Measurements from ENCODE around the gene CHRNA4. TPM values are rescaled to one million over a fixed set of nuclear protein-coding genes. Genes with fewer than 3 reads are reported as not detected.

The CHRNA4 gene
- total RNA-seq, 3 donors from 2014 or later (not counting 1 experiment from before 2014, with no cell fraction given), result not detected

DNA sequence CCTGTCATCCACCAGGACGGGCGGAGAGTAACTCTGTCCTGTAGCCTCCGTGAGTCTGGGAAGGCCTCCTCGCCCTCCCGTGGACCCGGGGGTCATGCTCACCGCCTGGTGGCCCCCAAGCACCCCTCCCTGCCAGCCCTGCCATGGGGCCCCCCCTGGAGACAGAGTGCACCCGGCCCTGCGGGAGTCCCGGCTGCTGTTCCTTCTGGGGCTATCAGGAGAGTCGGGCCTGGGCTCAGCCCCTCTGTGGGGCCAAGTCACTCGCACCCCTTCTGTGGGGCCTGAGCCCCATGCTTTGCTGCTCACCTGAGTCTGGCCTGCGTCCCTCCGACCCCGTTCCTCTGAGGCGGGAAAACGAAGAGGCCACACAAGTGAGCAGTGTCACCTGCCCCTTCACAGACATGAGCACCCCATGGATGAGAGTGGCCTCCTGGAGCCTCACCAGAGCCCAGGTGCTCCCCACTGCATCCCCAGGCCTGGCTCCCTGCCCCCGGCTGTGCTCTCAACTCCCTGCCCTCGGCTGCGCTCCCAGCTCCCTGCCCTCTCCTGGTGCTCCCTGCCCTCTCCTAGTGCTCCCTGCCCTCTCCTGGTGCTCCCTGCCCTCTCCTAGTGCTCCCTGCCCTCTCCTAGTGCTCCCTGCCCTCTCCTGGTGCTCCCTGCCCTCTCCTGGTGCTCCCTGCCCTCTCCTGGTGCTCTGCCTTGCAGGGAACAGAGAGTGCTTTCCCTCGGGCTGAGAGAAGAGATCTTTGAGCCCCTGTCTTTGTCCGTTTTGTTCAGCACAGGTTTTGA, 4.6 kb upstream of the CHRNA4 start:
- no peak overlapping the region for H3K27ac ChIP-seq (ENCODE audit: low read length)
- Mint-ChIP-seq H3K27ac (no peak overlapping the region), H3K27me3 (ENCODE audit: low read depth in 2 of 2) (peaks cover 5 to 7% of the 10 kb centered on the region in 2 donors), H3K4me3 (no peak overlapping the region), H3K9me3 (no peaks in the 10 kb centered on the region), H3K4me1 (no peaks in the 10 kb centered on the region), H3K36me3 (no peaks in the 10 kb centered on the region)
- peaks cover 13% of the 10 kb centered on the region for H3K27me3 ChIP-seq (ENCODE audit: control insufficient read depth, insufficient read depth, low read length)
- H3K4me3 ChIP-seq (ENCODE audit: low read length), result no peak overlapping the region
- WGBS (ENCODE audit: insufficient coverage), result 84% methylated on average over 22 of the region's 22 CpGs
- TF ChIP-seq, protein P1, sequence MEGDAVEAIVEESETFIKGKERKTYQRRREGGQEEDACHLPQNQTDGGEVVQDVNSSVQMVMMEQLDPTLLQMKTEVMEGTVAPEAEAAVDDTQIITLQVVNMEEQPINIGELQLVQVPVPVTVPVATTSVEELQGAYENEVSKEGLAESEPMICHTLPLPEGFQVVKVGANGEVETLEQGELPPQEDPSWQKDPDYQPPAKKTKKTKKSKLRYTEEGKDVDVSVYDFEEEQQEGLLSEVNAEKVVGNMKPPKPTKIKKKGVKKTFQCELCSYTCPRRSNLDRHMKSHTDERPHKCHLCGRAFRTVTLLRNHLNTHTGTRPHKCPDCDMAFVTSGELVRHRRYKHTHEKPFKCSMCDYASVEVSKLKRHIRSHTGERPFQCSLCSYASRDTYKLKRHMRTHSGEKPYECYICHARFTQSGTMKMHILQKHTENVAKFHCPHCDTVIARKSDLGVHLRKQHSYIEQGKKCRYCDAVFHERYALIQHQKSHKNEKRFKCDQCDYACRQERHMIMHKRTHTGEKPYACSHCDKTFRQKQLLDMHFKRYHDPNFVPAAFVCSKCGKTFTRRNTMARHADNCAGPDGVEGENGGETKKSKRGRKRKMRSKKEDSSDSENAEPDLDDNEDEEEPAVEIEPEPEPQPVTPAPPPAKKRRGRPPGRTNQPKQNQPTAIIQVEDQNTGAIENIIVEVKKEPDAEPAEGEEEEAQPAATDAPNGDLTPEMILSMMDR (IDR thresholded peaks at IDR 0.05), result no peak
- H3K9me3 ChIP-seq (ENCODE audit: control insufficient read depth, insufficient read depth, low read length), result no peaks in the 10 kb centered on the region
- no peaks in the 10 kb centered on the region for H3K4me1 ChIP-seq (ENCODE audit: control insufficient read depth, insufficient read depth, low read length)
- no peaks in the 10 kb centered on the region for H3K36me3 ChIP-seq (ENCODE audit: control insufficient read depth, insufficient read depth, low read length)
- no peak for ATAC-seq
- intact Hi-C loops (cut with micrococcal nuclease), result no loop called here
- no peak for DNase-seq

DNA sequence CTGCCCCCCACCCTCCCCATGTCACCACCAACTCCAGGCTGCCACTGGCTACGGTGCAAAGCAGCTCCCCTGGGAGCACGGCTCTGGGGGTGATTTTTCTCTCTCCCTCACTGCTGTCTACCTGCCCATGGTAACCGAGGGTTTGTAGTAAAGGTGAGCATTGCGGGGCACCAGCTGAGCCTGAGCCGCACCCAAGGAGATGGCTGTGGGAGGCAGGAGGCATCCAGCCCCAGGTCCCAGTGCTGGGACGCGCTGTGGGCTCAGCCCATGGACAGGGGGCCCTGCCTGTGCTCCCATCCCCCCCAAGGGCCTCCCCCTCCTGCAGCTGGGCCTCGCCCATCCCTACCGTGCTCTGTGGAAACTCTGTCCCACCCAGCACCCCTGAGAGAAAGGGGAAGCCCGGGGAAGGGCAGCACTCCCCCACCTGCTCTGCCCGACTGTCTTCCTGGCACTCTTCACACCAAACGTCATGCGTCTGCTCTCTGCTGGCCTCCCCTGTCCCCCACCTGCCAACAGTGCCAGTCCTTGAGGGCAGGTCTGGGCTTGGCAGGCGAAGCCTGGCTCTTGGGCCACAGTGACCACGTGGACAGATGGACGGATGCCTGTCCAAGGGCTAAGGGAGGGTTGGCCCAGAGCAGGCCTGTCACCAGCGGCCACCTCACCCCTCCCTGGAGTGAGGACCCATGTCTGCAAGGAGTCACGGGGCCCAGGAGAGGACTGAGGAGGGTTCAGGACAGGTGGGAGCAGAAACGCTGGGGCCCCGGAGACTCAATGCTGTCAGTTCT, 3.8 kb upstream of the CHRNA4 start:
- TF ChIP-seq, protein P1 (IDR thresholded peaks at IDR 0.05), result no peak
- Histone ChIP-seq H3K27ac (ENCODE audit: low read length) (no peak overlapping the region), H3K4me3 (ENCODE audit: low read length) (no peak overlapping the region), H3K4me1 (ENCODE audit: control insufficient read depth, insufficient read depth, low read length) (no peaks in the 10 kb centered on the region), H3K9me3 (ENCODE audit: control insufficient read depth, insufficient read depth, low read length) (no peaks in the 10 kb centered on the region), H3K36me3 (ENCODE audit: control insufficient read depth, insufficient read depth, low read length) (no peaks in the 10 kb centered on the region), H3K27me3 (ENCODE audit: control insufficient read depth, insufficient read depth, low read length) (peaks cover 18% of the 10 kb centered on the region)
- WGBS (ENCODE audit: insufficient coverage), result 67% methylated on average over 19 of the region's 20 CpGs
- Mint-ChIP-seq H3K27me3 (ENCODE audit: low read depth in 2 of 2) (peaks cover 5 to 7% of the 10 kb centered on the region in 2 donors), H3K9me3 (no peaks in the 10 kb centered on the region), H3K4me1 (no peaks in the 10 kb centered on the region), H3K36me3 (no peaks in the 10 kb centered on the region), H3K4me3 (no peak overlapping the region), H3K27ac (no peak overlapping the region)
- ATAC-seq (no peak), DNase-seq (no peak)
- intact Hi-C loops (cut with micrococcal nuclease), result no loop called here

DNA sequence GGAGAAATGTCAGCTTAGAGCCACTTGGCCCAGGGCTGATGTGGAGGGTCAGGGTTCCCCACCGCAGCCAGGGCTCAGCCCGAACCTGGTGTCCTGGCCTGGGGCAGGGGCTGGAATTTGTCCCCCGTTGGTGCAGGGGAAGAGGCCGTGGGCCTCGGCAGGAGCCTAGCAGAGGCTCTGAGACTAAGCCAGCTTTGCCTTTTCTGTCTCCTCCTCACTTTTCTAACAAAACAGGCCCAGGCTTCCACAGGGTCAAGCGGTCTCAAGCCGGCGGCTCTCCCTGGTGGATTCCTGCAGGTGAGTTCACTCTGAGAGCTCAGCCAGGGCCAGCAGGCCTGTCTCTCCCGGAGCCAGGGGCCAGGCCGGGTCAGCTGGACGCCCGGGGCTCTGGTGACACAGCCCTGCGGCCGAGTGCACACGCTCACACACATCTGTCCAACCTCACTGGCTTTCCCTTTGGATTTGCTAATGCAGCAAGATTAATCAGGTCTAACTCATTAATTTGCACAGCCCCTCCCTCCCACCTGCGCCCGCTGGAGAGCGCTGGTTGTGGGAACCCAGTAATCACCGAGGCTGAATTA, 2.9 kb upstream of the CHRNA4 start:
- no peak for ATAC-seq
- no peak overlapping the region for H3K4me3 ChIP-seq (ENCODE audit: low read length)
- H3K27ac Mint-ChIP-seq, result no peak overlapping the region
- no peaks in the 10 kb centered on the region for H3K36me3 ChIP-seq (ENCODE audit: control insufficient read depth, insufficient read depth, low read length)
- peaks cover 5 to 9% of the 10 kb centered on the region in 2 donors for H3K27me3 Mint-ChIP-seq (ENCODE audit: low read depth in 2 of 2)
- H3K36me3 Mint-ChIP-seq, result no peaks in the 10 kb centered on the region
- no peak overlapping the region for H3K4me3 Mint-ChIP-seq
- no peak for DNase-seq
- no peaks in the 10 kb centered on the region for H3K4me1 Mint-ChIP-seq
- no peak overlapping the region for H3K27ac ChIP-seq (ENCODE audit: low read length)
- intact Hi-C loops (cut with micrococcal nuclease), result no loop called here
- TF ChIP-seq, protein P1 (IDR thresholded peaks at IDR 0.05), result no peak
- H3K9me3 ChIP-seq (ENCODE audit: control insufficient read depth, insufficient read depth, low read length), result no peaks in the 10 kb centered on the region
- H3K4me1 ChIP-seq (ENCODE audit: control insufficient read depth, insufficient read depth, low read length), result no peaks in the 10 kb centered on the region
- peaks cover 21% of the 10 kb centered on the region for H3K27me3 ChIP-seq (ENCODE audit: control insufficient read depth, insufficient read depth, low read length)
- 81% methylated on average over 19 of the region's 19 CpGs for WGBS (ENCODE audit: insufficient coverage)
- no peaks in the 10 kb centered on the region for H3K9me3 Mint-ChIP-seq

Data from natural killer cell (primary cell).